HepG2 (cell line): Measurements from ENCODE around the gene CYBC1. TPM values are rescaled to one million over a fixed set of nuclear protein-coding genes. Genes with fewer than 3 reads are reported as not detected.
A peak's percentile ranks its signal among the peaks of the same experiment; 100 is the strongest.

Experiments
- ARID4A ChIP-seq: sonication (generic); formaldehyde crosslinking; IDR thresholded peaks from 2 replicates; pipeline ENCODE4 v1.5.0; 2020; ENCODE audit warnings: mild to moderate bottlenecking, missing genetic modification reagents, borderline replicate concordance
- ARNTL ChIP-seq: sonication (generic); formaldehyde crosslinking; IDR thresholded peaks from 2 replicates; pipeline ENCODE4 v1.4.0; 2020; ENCODE audit warnings: mild to moderate bottlenecking, missing genetic modification reagents
- EEA1 ChIP-seq: sonication (generic); formaldehyde crosslinking; IDR thresholded peaks from 2 replicates; pipeline ENCODE4 v1.5.1; 2020; ENCODE audit warnings: mild to moderate bottlenecking, missing genetic modification reagents, borderline replicate concordance
- KDM5B ChIP-seq: sonication (generic); formaldehyde crosslinking; IDR thresholded peaks from 2 replicates; pipeline ENCODE4 v1.4.0; 2020; ENCODE audit warnings: missing genetic modification reagents, mild to moderate bottlenecking, borderline replicate concordance
- MBNL3 ChIP-seq: fragments of 250-450 bp; sonication (Bioruptor Pico); conservative IDR thresholded peaks from 2 replicates; pipeline ENCODE4 v1.8.0; 2022; ENCODE audit warnings: mild to moderate bottlenecking, inconsistent platforms
- MXD1 ChIP-seq: sonication (generic); formaldehyde crosslinking; IDR thresholded peaks from 2 replicates; pipeline ENCODE4 v1.4.0; 2020; ENCODE audit warnings: mild to moderate bottlenecking, missing genetic modification reagents
- ZBTB38 ChIP-seq: sonication (generic); formaldehyde crosslinking; IDR thresholded peaks from 2 replicates; pipeline ENCODE4 v1.5.1; 2020; ENCODE audit warnings: mild to moderate bottlenecking, missing genetic modification reagents
- ZNF44 ChIP-seq: sonication (generic); formaldehyde crosslinking; IDR thresholded peaks from 2 replicates; pipeline ENCODE4 v1.5.1; 2020; ENCODE audit warnings: mild to moderate bottlenecking, missing genetic modification reagents
- ZNF446 ChIP-seq: sonication (generic); formaldehyde crosslinking; IDR thresholded peaks from 2 replicates; pipeline ENCODE4 v1.5.0; 2020; ENCODE audit warnings: mild to moderate bottlenecking, missing genetic modification reagents
- ZNF574 ChIP-seq: sonication (generic); formaldehyde crosslinking; IDR thresholded peaks from 2 replicates; pipeline ENCODE4 v1.4.0; 2020; ENCODE audit warnings: missing genetic modification reagents
- ZNF646 ChIP-seq: sonication (generic); formaldehyde crosslinking; IDR thresholded peaks from 2 replicates; pipeline ENCODE4 v1.9.0; 2021; ENCODE audit warnings: mild to moderate bottlenecking, missing genetic modification reagents
- ZSCAN21 ChIP-seq: sonication (generic); formaldehyde crosslinking; IDR thresholded peaks from 2 replicates; pipeline ENCODE4 v1.8.0; 2022; ENCODE audit warnings: mild to moderate bottlenecking, missing genetic modification reagents, moderate library complexity, borderline replicate concordance
- ZSCAN22 ChIP-seq: sonication (generic); formaldehyde crosslinking; IDR thresholded peaks from 2 replicates; pipeline ENCODE4 v1.4.0; 2020; ENCODE audit warnings: mild to moderate bottlenecking, missing genetic modification reagents
- polyA plus RNA-seq, 8 experiments: library from polyadenylated mRNA; depleted of rRNA in 3 of 8; stranded (reverse) in 7 of 8; unstranded in 1 of 8; fragments of >200 nt; fragmentation: Illumina TruSeq in 4 of 8; extraction: Trizol in 4 of 8; gene quantifications; 2 replicates each; pipeline versions ENCODE4 v1.2.1 to v1.2.3, GENCODE V29; 2011 to 2016; ENCODE audit warnings: low read depth in 4 of 8, missing spikeins in 1 of 8, mixed read lengths in 1 of 8; ENCODE audit not compliant: insufficient read depth in 1 of 8
- total RNA-seq, 5 experiments: library from RNA; depleted of rRNA; stranded (reverse); fragments of >200 nt; fragmentation: Illumina TruSeq; extraction: Trizol; gene quantifications; 2 replicates each; pipeline ENCODE4 v1.2.3, GENCODE V29; 2016; ENCODE audit warnings: low read depth in 1 of 5

The CYBC1 gene
- total and polyA plus RNA-seq, 2 of the 13 experiments (the other 11 are each of a cell fraction or from before 2014, with no cell fraction given): 43.4 to 44.1 TPM

GRCh38 chr17:82496529-82497434, 46.2 kb upstream of the CYBC1 start (continued):
- TF ChIP-seq ZNF646 (no peak), MBNL3 (CRISPR knock-in tag) (no peak), MXD1 (CRISPR knock-in tag) (0 out of 2 replicates have a peak, but pooled peaks have one; percentile 33), ZSCAN21 (no peak), ZSCAN22 (CRISPR knock-in tag) (no peak), ZBTB38 (CRISPR knock-in tag) (peak; percentile 93), ZNF446 (CRISPR knock-in tag) (0 out of 2 replicates have a peak, but pooled peaks have one; percentile 37), ZNF574 (CRISPR knock-in tag) (no peak; the same call in 1 of the 2 replicates), ARID4A (0 out of 2 replicates have a peak, but pooled peaks have one; percentile 19), KDM5B (CRISPR knock-in tag) (0 out of 2 replicates have a peak, but pooled peaks have one; percentile 59), ARNTL (no peak), EEA1 (CRISPR knock-in tag) (0 out of 2 replicates have a peak, but pooled peaks have one; percentile 24), ZNF44 (CRISPR knock-in tag) (0 out of 2 replicates have a peak, but pooled peaks have one; percentile 15)
